Vagina (tissue), 2 donors: ENCODE measurements around the gene SPIRE2.

ENCODE experiments used
- POLR2A ChIP-seq, 2 donors: fragments of 450-650 bp; IDR thresholded peaks; one replicate each; pipeline ENCODE4 v1.6.1; 2017; ENCODE audit warnings: antibody characterized with exemption in 2 of 2, mild to moderate bottlenecking in 2 of 2, moderate library complexity in 2 of 2
- POLR2AphosphoS5 ChIP-seq, 2 donors: sonication (generic); formaldehyde crosslinking; IDR thresholded peaks; one replicate each; pipeline ENCODE4 v1.9.0; 2017; ENCODE audit warnings: antibody characterized with exemption in 2 of 2, mild to moderate bottlenecking in 2 of 2, low read depth in 1 of 2; ENCODE audit not compliant: insufficient read depth in 1 of 2
- TF ChIP-seq, protein P1 (sequence below), 3 experiments: fragments of 450-650 bp in 2 of 3; fragments of 200-600 bp in 1 of 3; sonication (generic) in 1 of 3; IDR thresholded peaks; one replicate each; pipeline ENCODE4 v1.5.1; 2017 to 2019; ENCODE audit warnings: antibody characterized with exemption in 3 of 3, mild to moderate bottlenecking in 2 of 3, moderate library complexity in 2 of 3

DNA sequence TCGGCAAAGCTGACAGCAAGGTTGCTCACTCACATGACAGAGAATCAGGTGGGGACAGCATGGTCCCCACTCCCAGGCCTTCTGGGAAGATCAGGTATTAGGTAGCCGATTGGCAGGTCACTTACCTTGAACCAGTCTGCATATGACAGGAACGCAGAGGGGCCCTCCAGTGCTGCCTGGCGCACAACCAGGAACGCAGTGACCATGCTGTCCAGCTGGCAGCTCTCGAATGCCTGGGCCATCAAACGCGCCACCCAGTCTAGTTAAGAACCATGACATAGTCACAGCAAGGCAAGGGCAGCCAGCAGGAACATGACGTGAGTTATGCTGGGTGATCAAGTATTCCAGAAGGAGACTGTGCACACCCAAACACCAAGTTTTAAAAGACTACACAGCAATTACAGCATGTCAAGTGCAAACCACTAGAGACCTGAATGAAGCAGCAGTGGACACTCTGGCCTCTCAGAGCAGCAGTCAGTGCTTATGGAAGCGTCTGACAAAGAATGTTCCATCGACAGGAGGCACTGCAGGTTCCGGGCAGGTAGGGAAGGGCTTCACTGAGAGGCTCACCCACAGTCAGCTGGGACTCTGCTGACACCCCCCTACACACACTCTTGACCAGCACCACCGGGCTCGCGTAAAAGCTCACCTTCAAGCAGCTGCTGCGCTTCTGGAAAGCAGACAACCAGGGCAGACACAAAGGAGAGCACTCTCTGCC lies 36.8 kb upstream of the SPIRE2 start:
- no peak for TF ChIP-seq POLR2A (IDR thresholded peaks at IDR 0.05)
- TF ChIP-seq, protein P1, sequence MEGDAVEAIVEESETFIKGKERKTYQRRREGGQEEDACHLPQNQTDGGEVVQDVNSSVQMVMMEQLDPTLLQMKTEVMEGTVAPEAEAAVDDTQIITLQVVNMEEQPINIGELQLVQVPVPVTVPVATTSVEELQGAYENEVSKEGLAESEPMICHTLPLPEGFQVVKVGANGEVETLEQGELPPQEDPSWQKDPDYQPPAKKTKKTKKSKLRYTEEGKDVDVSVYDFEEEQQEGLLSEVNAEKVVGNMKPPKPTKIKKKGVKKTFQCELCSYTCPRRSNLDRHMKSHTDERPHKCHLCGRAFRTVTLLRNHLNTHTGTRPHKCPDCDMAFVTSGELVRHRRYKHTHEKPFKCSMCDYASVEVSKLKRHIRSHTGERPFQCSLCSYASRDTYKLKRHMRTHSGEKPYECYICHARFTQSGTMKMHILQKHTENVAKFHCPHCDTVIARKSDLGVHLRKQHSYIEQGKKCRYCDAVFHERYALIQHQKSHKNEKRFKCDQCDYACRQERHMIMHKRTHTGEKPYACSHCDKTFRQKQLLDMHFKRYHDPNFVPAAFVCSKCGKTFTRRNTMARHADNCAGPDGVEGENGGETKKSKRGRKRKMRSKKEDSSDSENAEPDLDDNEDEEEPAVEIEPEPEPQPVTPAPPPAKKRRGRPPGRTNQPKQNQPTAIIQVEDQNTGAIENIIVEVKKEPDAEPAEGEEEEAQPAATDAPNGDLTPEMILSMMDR (IDR thresholded peaks at IDR 0.05), result no peak
- no peak for TF ChIP-seq POLR2AphosphoS5 (IDR thresholded peaks at IDR 0.05; ENCODE audit: insufficient read depth in 1 of 2, low read depth in 1 of 2)
